Right lobe of liver (tissue), 6 donors: ENCODE measurements around the gene TATDN2. TPM values are rescaled to one million over a fixed set of nuclear protein-coding genes. Genes with fewer than 3 reads are reported as not detected.
A peak's percentile ranks its signal among the peaks of the same experiment; 100 is the strongest.

Experiments used
- ATAC-seq, 4 donors: fragments of 200-7000 bp; cut with Tn5 transposase; one replicate each; pipeline ENCODE4 v1.9.1; 2020; ENCODE audit warnings: mild to moderate bottlenecking in 4 of 4, moderate library complexity in 4 of 4
- DNase-seq, 3 donors: peaks; one replicate each; pipeline ENCODE4 v3.0.0-alpha.2; 2020
- H3K27ac ChIP-seq, 3 donors: fragments of 200-600 bp; one replicate each; pipeline ENCODE4 v1.8.0; 2022
- H3K27me3 ChIP-seq, 2 donors: fragments of 200-600 bp; one replicate each; pipeline ENCODE4 v1.8.0; 2022
- H3K36me3 ChIP-seq, 4 donors: fragments of 200-600 bp; sonication (generic) in 1 of 4; one replicate each; pipeline versions ENCODE4 v1.5.1 to v1.8.0; 2017 to 2022; ENCODE audit warnings: control low read depth in 1 of 4
- H3K4me1 ChIP-seq, 4 donors: fragments of 200-600 bp; sonication (generic) in 1 of 4; one replicate each; pipeline versions ENCODE4 v1.5.1 to v1.8.0; 2017 to 2022; ENCODE audit warnings: control low read depth in 1 of 4
- H3K4me3 ChIP-seq, 3 donors: fragments of 200-600 bp; one replicate each; pipeline ENCODE4 v1.8.0; 2022
- H3K9me3 ChIP-seq, 4 donors: fragments of 200-600 bp; sonication (generic) in 1 of 4; one replicate each; pipeline versions ENCODE4 v1.5.1 to v1.8.0; 2017 to 2022; ENCODE audit warnings: control low read depth in 1 of 4
- POLR2A ChIP-seq: fragments of 450-650 bp; IDR thresholded peaks from one replicate; pipeline ENCODE4 v1.6.1; 2017; ENCODE audit warnings: antibody characterized with exemption, mild to moderate bottlenecking
- WGBS: methylation state at CpG from one replicate; pipeline ENCODE4 v1.1.6; 2018; ENCODE audit warnings: low coverage, low lambda C conversion rate; ENCODE audit not compliant: insufficient coverage; ENCODE audit errors: missing lambda C conversion rate; 5-methylcytosine and 5-hydroxymethylcytosine counted together
- intact Hi-C, 2 donors: fragments of 100-400 bp; cut with DNase I; formaldehyde crosslinking; loops; one replicate each; pipeline versions ENCODE4 v1.11.2 to v1.14.1; 2022
- total RNA-seq, 6 experiments: library from RNA; depleted of rRNA in 2 of 6; stranded (reverse); fragments of >200 nt in 2 of 6; fragmentation: NEBNext Ultra II Directional in 3 of 6; extraction: Animal tissue kit (Norgen Biotek cat#: 25700) in 3 of 6; gene quantifications; one replicate each; pipeline versions ENCODE4 v1.1.0 to v1.2.4, GENCODE V29; 2016 to 2023
- TF ChIP-seq, protein P1 (sequence below), 4 donors: fragments of 200-600 bp in 3 of 4; fragments of 450-650 bp in 1 of 4; IDR thresholded peaks; one replicate each; pipeline versions ENCODE4 v1.5.1 to v1.8.0; 2016 to 2022; ENCODE audit warnings: antibody characterized with exemption in 4 of 4, mild to moderate bottlenecking in 2 of 4
- donor health status: DM: no; HTN: yes; CAD: no.
- donor health status: DM: no; HTN: no; CAD: no.
- donor health status: DM: no; HTN: no; CAD: no.
- donor health status: DM: no; HTN: yes; CAD: no.
- donor health status: DM: no; HTN: yes; CAD: no.

TATDN2 gene
- total RNA-seq, 6 experiments from 2014 or later = 7.2 to 13.4 (median 10.1) TPM

DNA sequence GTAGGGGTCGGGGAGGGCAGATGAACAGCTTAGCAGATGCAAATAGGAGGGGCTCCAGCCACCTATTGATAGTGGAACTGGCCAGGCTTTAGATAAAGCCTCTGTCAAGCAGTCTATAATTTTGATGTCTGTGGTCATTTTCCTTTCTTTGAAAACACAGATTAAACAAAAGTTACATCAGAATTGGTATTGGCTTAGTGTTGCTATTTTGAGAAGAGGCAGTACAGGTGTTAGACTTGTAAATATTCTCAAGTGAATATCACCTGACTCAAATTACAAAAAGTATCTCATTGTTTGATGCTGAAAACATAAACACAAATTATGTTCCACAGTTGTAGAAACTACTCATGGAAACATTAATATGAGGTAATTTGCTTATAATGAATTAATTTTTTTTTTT, 26.3 kb downstream of the TATDN2 start:
- no peaks in the 10 kb centered on the region for H3K9me3 ChIP-seq
- intact Hi-C loops = no loop called here
- no peak overlapping the region for H3K4me3 ChIP-seq
- WGBS = 33% methylated on average over 1 of the region's 1 CpG
- H3K27ac ChIP-seq = no peak overlapping the region
- ATAC-seq (peak in 3 of 4 donors; percentile 17 to 35 (median 21)), DNase-seq (no peak)
- H3K27me3 ChIP-seq = no peaks in the 10 kb centered on the region
- TF ChIP-seq, protein P1, sequence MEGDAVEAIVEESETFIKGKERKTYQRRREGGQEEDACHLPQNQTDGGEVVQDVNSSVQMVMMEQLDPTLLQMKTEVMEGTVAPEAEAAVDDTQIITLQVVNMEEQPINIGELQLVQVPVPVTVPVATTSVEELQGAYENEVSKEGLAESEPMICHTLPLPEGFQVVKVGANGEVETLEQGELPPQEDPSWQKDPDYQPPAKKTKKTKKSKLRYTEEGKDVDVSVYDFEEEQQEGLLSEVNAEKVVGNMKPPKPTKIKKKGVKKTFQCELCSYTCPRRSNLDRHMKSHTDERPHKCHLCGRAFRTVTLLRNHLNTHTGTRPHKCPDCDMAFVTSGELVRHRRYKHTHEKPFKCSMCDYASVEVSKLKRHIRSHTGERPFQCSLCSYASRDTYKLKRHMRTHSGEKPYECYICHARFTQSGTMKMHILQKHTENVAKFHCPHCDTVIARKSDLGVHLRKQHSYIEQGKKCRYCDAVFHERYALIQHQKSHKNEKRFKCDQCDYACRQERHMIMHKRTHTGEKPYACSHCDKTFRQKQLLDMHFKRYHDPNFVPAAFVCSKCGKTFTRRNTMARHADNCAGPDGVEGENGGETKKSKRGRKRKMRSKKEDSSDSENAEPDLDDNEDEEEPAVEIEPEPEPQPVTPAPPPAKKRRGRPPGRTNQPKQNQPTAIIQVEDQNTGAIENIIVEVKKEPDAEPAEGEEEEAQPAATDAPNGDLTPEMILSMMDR (IDR thresholded peaks at IDR 0.05) = no peak
- no peak for TF ChIP-seq POLR2A
- peaks cover 0 to 30% (median 12%) of the 10 kb centered on the region in 4 donors for H3K4me1 ChIP-seq
- peaks cover 0 to 55% (median 12%) of the 10 kb centered on the region in 4 donors for H3K36me3 ChIP-seq

DNA sequence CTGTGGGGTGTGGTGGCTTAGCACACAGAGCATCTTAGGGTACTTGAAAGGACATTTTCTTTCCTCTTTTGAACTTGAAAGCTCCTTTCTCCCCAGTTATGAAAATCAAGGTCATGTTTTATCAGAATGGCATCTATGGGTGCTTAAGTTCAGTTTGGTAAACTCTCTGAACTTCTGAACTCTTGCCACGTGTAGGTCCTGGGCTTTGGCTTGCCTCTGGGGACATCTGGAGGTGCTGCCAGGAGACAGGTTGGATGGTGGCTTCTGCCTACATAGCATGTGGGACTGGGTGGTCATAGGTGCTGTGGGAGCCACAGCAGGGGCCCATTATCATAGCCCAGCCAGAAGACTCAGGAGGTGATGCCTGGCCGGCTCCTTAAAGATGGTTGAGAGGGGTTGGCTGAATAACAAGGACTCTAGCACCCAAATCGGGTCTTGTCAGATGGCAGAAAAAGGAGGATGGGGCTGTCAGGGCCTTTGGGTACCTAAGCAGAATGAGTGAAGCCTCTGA, 28.9 kb downstream of the TATDN2 start:
- H3K9me3 ChIP-seq = no peaks in the 10 kb centered on the region
- H3K27ac ChIP-seq = no peak overlapping the region
- H3K36me3 ChIP-seq = peaks cover 0 to 44% (median 11%) of the 10 kb centered on the region in 4 donors
- no peak for TF ChIP-seq POLR2A
- TF ChIP-seq, protein P1 (IDR thresholded peaks at IDR 0.05) = no peak
- H3K4me3 ChIP-seq = no peak overlapping the region
- peaks cover 0 to 30% (median 12%) of the 10 kb centered on the region in 4 donors for H3K4me1 ChIP-seq
- no peak for DNase-seq
- intact Hi-C loops = no loop called here
- WGBS = 70% methylated on average over 3 of the region's 3 CpGs
- H3K27me3 ChIP-seq = no peaks in the 10 kb centered on the region
- peak in 1 of 4 donors; percentile 52 for ATAC-seq

DNA sequence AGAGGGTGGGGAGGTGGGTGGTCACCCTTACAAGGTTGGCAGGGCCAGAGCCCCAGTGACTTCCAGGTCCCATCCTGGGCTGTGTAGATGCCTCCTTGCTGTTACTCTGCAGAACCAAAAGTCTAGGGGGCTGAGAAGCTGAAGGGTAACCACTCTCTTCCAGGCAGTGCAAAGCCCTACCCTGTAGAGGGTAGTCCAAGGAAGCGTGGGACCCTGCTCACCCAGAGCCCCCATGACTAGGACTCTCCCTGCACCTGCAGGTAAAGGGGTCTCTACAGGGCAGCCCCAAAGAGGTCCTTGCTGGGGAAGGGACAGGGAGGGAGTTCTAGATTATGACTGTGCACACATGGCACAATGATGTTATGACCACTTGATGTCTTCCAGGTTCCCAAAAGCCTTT, 30.2 kb downstream of the TATDN2 start:
- ATAC-seq = no peak
- intact Hi-C loops = no loop called here
- peaks cover 0 to 52% (median 12%) of the 10 kb centered on the region in 4 donors for H3K36me3 ChIP-seq

DNA sequence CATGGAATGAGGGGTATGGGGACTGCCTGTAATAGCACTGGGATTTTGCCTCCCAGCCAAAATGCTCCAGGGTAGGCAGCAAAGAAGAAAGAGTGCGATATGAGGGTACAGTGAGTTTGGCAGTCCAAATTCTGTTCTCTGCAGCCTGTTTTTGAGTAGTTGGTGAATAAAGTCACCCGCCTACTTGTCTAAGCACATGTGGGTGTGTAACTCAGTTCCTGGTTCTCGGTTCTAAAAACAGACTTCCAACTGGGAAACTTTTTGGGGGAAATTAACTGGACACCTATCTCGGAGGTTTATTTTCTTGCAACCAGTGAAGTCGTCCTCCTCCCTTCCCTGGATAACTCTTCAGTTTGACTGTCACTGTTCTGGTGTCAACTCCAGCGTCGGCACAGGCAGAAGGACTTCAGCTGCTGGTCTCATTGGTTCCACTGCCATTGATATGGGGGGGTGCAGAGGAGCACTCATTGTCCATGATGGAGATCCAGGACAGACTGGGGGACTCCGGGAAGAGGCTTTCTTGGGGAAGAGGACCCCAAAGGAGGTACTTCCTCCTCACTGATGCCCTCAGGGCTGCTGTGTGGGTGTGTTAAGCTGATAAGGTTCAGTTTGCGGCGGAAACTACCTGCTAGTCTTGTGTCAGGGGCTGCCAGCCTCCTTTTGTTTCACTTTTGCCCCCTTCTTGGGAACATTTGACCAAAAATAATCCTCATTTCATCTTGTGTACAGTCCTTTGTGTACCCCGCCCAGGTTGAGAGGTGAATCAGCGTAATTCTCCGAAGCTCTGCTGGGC, 31.3 kb downstream of the TATDN2 start:
- no peaks in the 10 kb centered on the region for H3K9me3 ChIP-seq
- no peak for ATAC-seq
- intact Hi-C loops = no loop called here
- no peak for DNase-seq
- no peak overlapping the region for H3K27ac ChIP-seq
- peaks cover 0 to 55% (median 12%) of the 10 kb centered on the region in 4 donors for H3K36me3 ChIP-seq
- no peak overlapping the region for H3K4me3 ChIP-seq
- H3K27me3 ChIP-seq = no peaks in the 10 kb centered on the region
- WGBS = 89% methylated on average over 7 of the region's 13 CpGs
- TF ChIP-seq, protein P1 (IDR thresholded peaks at IDR 0.05) = no peak
- no peak for TF ChIP-seq POLR2A
- H3K4me1 ChIP-seq = peaks cover 0 to 12% (median 2%) of the 10 kb centered on the region in 4 donors

More for the DNA sequence above, 30.2 kb downstream of the TATDN2 start:
- DNase-seq = no peak
- Histone ChIP-seq H3K4me3 (no peak overlapping the region), H3K4me1 (peaks cover 0 to 23% (median 9%) of the 10 kb centered on the region in 4 donors), H3K27ac (no peak overlapping the region), H3K9me3 (no peaks in the 10 kb centered on the region), H3K27me3 (no peaks in the 10 kb centered on the region)
- WGBS = no CpG with 5 or more reads among the region's 1 CpG
- TF ChIP-seq POLR2A = no peak
- TF ChIP-seq, protein P1 (IDR thresholded peaks at IDR 0.05) = no peak
